OCI-LY3 (cell line): ENCODE data around the gene SDC1.

Experiments
- H2AFZ ChIP-seq: fragments of 200-600, 300-600 bp; shearing (Covaris generic); 2 replicates; pipeline ENCODE4 v1.6.0; 2014; ENCODE audit warnings: antibody characterized with exemption, low read depth, low read length
- H3K27ac ChIP-seq: fragments of 200-600, 300-600 bp; sonication (generic); 2 replicates; pipeline ENCODE4 v1.5.1; 2014; ENCODE audit warnings: mild to moderate bottlenecking, low read length, moderate library complexity, mixed read lengths
- H3K27me3 ChIP-seq: fragments of 200-600, 300-600 bp; sonication (generic); 2 replicates; pipeline ENCODE4 v1.6.1; 2014; ENCODE audit warnings: low read depth, low read length, mixed read lengths
- H3K36me3 ChIP-seq: fragments of 200-600, 300-600 bp; sonication (generic); replicated peaks from 2 replicates; pipeline ENCODE3; 2014; ENCODE audit warnings: low read depth, low read length, mixed read lengths
- H3K4me1 ChIP-seq: fragments of 300-600, 200-600 bp; sonication (generic); 2 replicates; pipeline ENCODE4 v1.6.1; 2014; ENCODE audit warnings: low read length, mixed read lengths
- H3K4me2 ChIP-seq: fragments of 200-600, 300-600 bp; sonication (generic); 2 replicates; pipeline ENCODE4 v1.6.1; 2014; ENCODE audit warnings: low read length, mixed read lengths
- H3K4me3 ChIP-seq: fragments of 300-600, 200-600 bp; sonication (generic); 2 replicates; pipeline ENCODE4 v1.5.1; 2014; ENCODE audit warnings: antibody characterized with exemption, mild to moderate bottlenecking, low read length, moderate library complexity
- H3K79me2 ChIP-seq: fragments of 300-600, 200-600 bp; shearing (Covaris generic); 2 replicates; pipeline ENCODE4 v1.6.1; 2014; ENCODE audit warnings: mild to moderate bottlenecking, low read length, mixed read lengths
- H3K9ac ChIP-seq: fragments of 300-600, 200-600 bp; shearing (Covaris generic); 2 replicates; pipeline ENCODE4 v1.6.0; 2014; ENCODE audit warnings: mild to moderate bottlenecking, low read length, moderate library complexity
- H3K9me3 ChIP-seq: fragments of 200-600, 300-600 bp; shearing (Covaris generic); 2 replicates; pipeline ENCODE4 v1.6.1; 2014; ENCODE audit warnings: low read length, mixed read lengths; ENCODE audit not compliant: insufficient read depth
- H4K20me1 ChIP-seq: fragments of 200-600, 300-600 bp; sonication (generic); 2 replicates; pipeline ENCODE4 v1.6.1; 2016; ENCODE audit warnings: low read length, mixed read lengths; ENCODE audit not compliant: insufficient read depth
- EZH2phosphoT487 ChIP-seq: fragments of 200-600 bp; shearing (Covaris generic); IDR thresholded peaks from 2 replicates; pipeline ENCODE4 v1.6.1; 2018; ENCODE audit warnings: antibody characterized with exemption, mixed run types, low read depth
- TF ChIP-seq, protein P1 (sequence below): fragments of 200-600, 300-600 bp; sonication (generic); IDR thresholded peaks from 2 replicates; pipeline ENCODE4 v1.5.1; 2014; ENCODE audit warnings: antibody characterized with exemption, low read length, low read depth

The SDC1 gene

DNA sequence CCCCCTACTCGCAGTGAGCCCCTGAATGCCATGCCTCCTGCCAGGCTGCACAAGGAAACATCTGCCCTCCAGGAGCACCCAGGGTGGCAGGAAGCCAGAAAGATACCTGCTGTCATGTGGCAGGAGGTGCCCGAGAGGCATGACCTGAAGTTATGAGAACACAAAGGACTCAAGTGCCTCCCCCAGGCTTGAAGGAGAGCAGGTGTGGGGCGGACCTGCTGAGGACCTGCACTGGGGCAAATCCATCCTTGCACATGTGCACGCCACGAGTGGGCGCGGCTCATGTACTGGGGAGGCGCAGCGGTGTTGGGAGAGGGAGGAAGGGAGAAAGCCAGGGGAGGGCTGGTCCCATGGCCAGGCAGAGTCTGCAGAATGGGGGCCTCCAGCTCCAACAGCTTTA lies 26.9 kb downstream of the SDC1 start:
- Histone ChIP-seq H3K4me3 (no peak overlapping the region), H3K4me1 (no peaks in the 10 kb centered on the region), H3K9ac (no peak overlapping the region), H3K36me3 (no peaks in the 10 kb centered on the region), H3K4me2 (no peak overlapping the region), H3K27me3 (no peaks in the 10 kb centered on the region), H3K9me3 (no peaks in the 10 kb centered on the region), H2AFZ (no peak overlapping the region), H3K79me2 (no peaks in the 10 kb centered on the region), H4K20me1 (no peaks in the 10 kb centered on the region), H3K27ac (no peak overlapping the region)
- TF ChIP-seq, protein P1, sequence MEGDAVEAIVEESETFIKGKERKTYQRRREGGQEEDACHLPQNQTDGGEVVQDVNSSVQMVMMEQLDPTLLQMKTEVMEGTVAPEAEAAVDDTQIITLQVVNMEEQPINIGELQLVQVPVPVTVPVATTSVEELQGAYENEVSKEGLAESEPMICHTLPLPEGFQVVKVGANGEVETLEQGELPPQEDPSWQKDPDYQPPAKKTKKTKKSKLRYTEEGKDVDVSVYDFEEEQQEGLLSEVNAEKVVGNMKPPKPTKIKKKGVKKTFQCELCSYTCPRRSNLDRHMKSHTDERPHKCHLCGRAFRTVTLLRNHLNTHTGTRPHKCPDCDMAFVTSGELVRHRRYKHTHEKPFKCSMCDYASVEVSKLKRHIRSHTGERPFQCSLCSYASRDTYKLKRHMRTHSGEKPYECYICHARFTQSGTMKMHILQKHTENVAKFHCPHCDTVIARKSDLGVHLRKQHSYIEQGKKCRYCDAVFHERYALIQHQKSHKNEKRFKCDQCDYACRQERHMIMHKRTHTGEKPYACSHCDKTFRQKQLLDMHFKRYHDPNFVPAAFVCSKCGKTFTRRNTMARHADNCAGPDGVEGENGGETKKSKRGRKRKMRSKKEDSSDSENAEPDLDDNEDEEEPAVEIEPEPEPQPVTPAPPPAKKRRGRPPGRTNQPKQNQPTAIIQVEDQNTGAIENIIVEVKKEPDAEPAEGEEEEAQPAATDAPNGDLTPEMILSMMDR, result no peak
- TF ChIP-seq EZH2phosphoT487, result no peak

- H3K27me3 ChIP-seq, result no peaks in the 10 kb centered on the region
- H3K27ac ChIP-seq, result no peak overlapping the region
- H3K9ac ChIP-seq, result no peak overlapping the region
- no peaks in the 10 kb centered on the region for H3K79me2 ChIP-seq
- H4K20me1 ChIP-seq, result no peaks in the 10 kb centered on the region
- H3K4me1 ChIP-seq, result no peaks in the 10 kb centered on the region
- no peak for TF ChIP-seq EZH2phosphoT487
- TF ChIP-seq, protein P1, result no peak
- no peaks in the 10 kb centered on the region for H3K36me3 ChIP-seq
- H2AFZ ChIP-seq, result no peak overlapping the region
- H3K4me3 ChIP-seq, result no peak overlapping the region
- H3K4me2 ChIP-seq, result no peak overlapping the region
- no peaks in the 10 kb centered on the region for H3K9me3 ChIP-seq
Observed at GRCh38 chr2:20197192-20197591, 27.7 kb downstream of the SDC1 start.

DNA sequence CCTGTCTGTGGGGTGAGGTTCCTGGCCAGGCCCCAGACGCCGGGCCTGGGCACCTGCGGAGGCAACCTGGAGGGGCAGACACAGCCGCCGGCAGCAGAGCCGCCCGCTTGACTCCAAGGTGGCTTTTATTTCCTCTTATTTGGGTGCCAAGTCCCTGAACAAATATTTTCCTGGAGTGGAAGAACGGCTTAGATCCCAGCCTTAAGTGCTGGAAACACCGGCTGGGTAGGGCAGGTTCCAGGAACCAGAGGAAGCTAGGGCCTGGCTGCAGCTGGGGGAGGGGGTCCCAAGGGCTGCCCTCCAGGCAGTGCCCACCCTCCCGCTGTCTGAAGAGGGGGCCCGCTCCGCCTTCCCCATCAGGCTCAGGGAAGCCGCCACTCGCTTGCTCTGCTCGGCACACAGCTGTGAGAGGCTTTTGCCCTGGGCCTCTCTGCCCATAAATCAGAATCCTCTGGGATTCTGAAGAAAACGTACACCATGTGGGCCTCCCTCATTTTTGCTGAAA lies 28.2 kb downstream of the SDC1 start:
- Histone ChIP-seq H4K20me1 (no peaks in the 10 kb centered on the region), H3K4me3 (no peak overlapping the region), H3K27me3 (no peaks in the 10 kb centered on the region), H3K36me3 (no peaks in the 10 kb centered on the region), H3K4me2 (no peak overlapping the region), H3K79me2 (no peaks in the 10 kb centered on the region), H2AFZ (no peak overlapping the region), H3K9me3 (no peaks in the 10 kb centered on the region), H3K4me1 (no peaks in the 10 kb centered on the region), H3K27ac (no peak overlapping the region), H3K9ac (no peak overlapping the region)
- TF ChIP-seq EZH2phosphoT487, result no peak
- TF ChIP-seq, protein P1, result no peak

GRCh38 chr2:20196053-20196656 lies 28.8 kb downstream of the SDC1 start:
- Histone ChIP-seq H3K27ac (no peak overlapping the region), H3K4me3 (no peak overlapping the region), H3K9ac (no peak overlapping the region), H2AFZ (no peak overlapping the region), H3K79me2 (no peaks in the 10 kb centered on the region), H3K9me3 (no peaks in the 10 kb centered on the region), H4K20me1 (no peaks in the 10 kb centered on the region), H3K4me2 (no peak overlapping the region), H3K36me3 (no peaks in the 10 kb centered on the region), H3K4me1 (no peaks in the 10 kb centered on the region), H3K27me3 (no peaks in the 10 kb centered on the region)
- TF ChIP-seq, protein P1, result no peak
- no peak for TF ChIP-seq EZH2phosphoT487
